HTERT RPE-1 (cell line): Measurements from ENCODE around the gene EOLA1.
"Not testable (repeated sequence)": the region's sequence is repeated elsewhere in the genome, so short reads cannot be mapped to it uniquely, and the experiment has no call there.

Source experiments
- in situ Hi-C: fragments of 300-500 bp; cut with MboI; formaldehyde crosslinking; loops from 4 replicates; pipeline ENCODE4 v1.14.3; 2020; ENCODE audit warnings: low sequenced_read_pairs

Gene EOLA1

GRCh38 chrX:149513825-149514428, 26.9 kb upstream of the EOLA1 start:
- in situ Hi-C loops, result no loop called here

GRCh38 chrX:149515954-149516602, 24.7 kb upstream of the EOLA1 start:
- in situ Hi-C loops, result no loop called here

GRCh38 chrX:149516604-149517003, 24.2 kb upstream of the EOLA1 start:
- in situ Hi-C loops, result no loop called here

GRCh38 chrX:149517308-149517707, 23.5 kb upstream of the EOLA1 start:
- in situ Hi-C loops, result no loop called here

GRCh38 chrX:149518236-149518635, 22.6 kb upstream of the EOLA1 start:
- in situ Hi-C loops, result no loop called here

- in situ Hi-C loops, result not testable (repeated sequence)
Observed at GRCh38 chrX:149520636-149521277, 20.1 kb upstream of the EOLA1 start.

GRCh38 chrX:149521438-149521837, 19.4 kb upstream of the EOLA1 start:
- in situ Hi-C loops, result no loop called here

GRCh38 chrX:149522916-149523315, 17.9 kb upstream of the EOLA1 start:
- in situ Hi-C loops, result no loop called here

GRCh38 chrX:149525389-149525788, 15.4 kb upstream of the EOLA1 start:
- in situ Hi-C loops, result not testable (repeated sequence)

GRCh38 chrX:149525903-149526302, 14.9 kb upstream of the EOLA1 start:
- in situ Hi-C loops, result not testable (repeated sequence)

GRCh38 chrX:149526318-149527033, 14.3 kb upstream of the EOLA1 start:
- in situ Hi-C loops, result not testable (repeated sequence)

GRCh38 chrX:149527705-149528104, 13.1 kb upstream of the EOLA1 start:
- in situ Hi-C loops, result no loop called here

- in situ Hi-C loops, result no loop called here
Observed at GRCh38 chrX:149528381-149528780, 12.4 kb upstream of the EOLA1 start.

GRCh38 chrX:149531599-149531998, 9.2 kb upstream of the EOLA1 start:
- in situ Hi-C loops, result no loop called here

- in situ Hi-C loops, result not testable (repeated sequence)
Observed at GRCh38 chrX:149532868-149533267, 7.9 kb upstream of the EOLA1 start.

GRCh38 chrX:149533999-149534398, 6.8 kb upstream of the EOLA1 start:
- in situ Hi-C loops, result not testable (repeated sequence)

- in situ Hi-C loops, result not testable (repeated sequence)
Observed at GRCh38 chrX:149534926-149535602, 5.7 kb upstream of the EOLA1 start.

- in situ Hi-C loops, result not testable (repeated sequence)
Observed at GRCh38 chrX:149537474-149537873, 3.3 kb upstream of the EOLA1 start.

- in situ Hi-C loops, result no loop called here
Observed at GRCh38 chrX:149539283-149540130, 1.3 kb upstream of the EOLA1 start.

- in situ Hi-C loops, result no loop called here
Observed at GRCh38 chrX:149540131-149540620, 636 bp upstream of the EOLA1 start.
